Measurements from ENCODE around the gene LRRC43.
A peak's percentile ranks its signal among the peaks of the same experiment; 100 is the strongest.

LRRC43 gene

GRCh38 chr12:122225683-122226365 is 42.9 kb downstream of the LRRC43 start, which contains the start of gene DIABLO:
DIABLO (minus strand) TSS chr12:122226052; CDS start chr12:122226014, 38 bp downstream.
- DNase-seq (ENCODE audit: low spot score): peak; percentile 100

- no peak for DNase-seq (ENCODE audit: low spot score)
These were observed 43.6 kb downstream of the LRRC43 start for GRCh38 chr12:122226366-122227125.

GRCh38 chr12:122227341-122227740 is 44.4 kb downstream of the LRRC43 start:
- DNase-seq (ENCODE audit: low spot score): no peak

- no peak for DNase-seq (ENCODE audit: low spot score)
These were observed 45.2 kb downstream of the LRRC43 start for GRCh38 chr12:122228092-122228491.

- DNase-seq (ENCODE audit: low spot score): no peak
These were observed 47.9 kb downstream of the LRRC43 start for GRCh38 chr12:122230798-122231197.

- no peak for DNase-seq (ENCODE audit: low spot score)
These were observed 49.8 kb downstream of the LRRC43 start for GRCh38 chr12:122232691-122233090.

- DNase-seq (ENCODE audit: low spot score): no peak
These were observed 52.8 kb downstream of the LRRC43 start for GRCh38 chr12:122235741-122236140.

- no peak for DNase-seq (ENCODE audit: low spot score)
These were observed 55.9 kb downstream of the LRRC43 start for GRCh38 chr12:122238861-122239260.

GRCh38 chr12:122243965-122244364 is 61.0 kb downstream of the LRRC43 start:
- no peak for DNase-seq (ENCODE audit: low spot score)

- DNase-seq (ENCODE audit: low spot score): no peak
These were observed 61.8 kb downstream of the LRRC43 start for GRCh38 chr12:122244565-122245371.

- DNase-seq (ENCODE audit: low spot score): no peak
These were observed 62.6 kb downstream of the LRRC43 start for GRCh38 chr12:122245553-122245952.

GRCh38 chr12:122250047-122250446 is 67.1 kb downstream of the LRRC43 start:
- DNase-seq (ENCODE audit: low spot score): no peak

GRCh38 chr12:122250536-122250935 is 67.6 kb downstream of the LRRC43 start:
- DNase-seq (ENCODE audit: low spot score): no peak
